Cardiac fibroblast (primary cell): Measurements from ENCODE around the gene ST6GALNAC3.

ENCODE experiments used
- DNase-seq, 2 donors: peaks; one replicate each; pipeline versions ENCODE4 v3.0.0 to v3.0.0-alpha.2; 2010; ENCODE audit warnings: low read depth in 2 of 2
- H3K4me3 ChIP-seq, 2 donors: replicated peaks in 1 of 2; 1 replicate in 1 of 2; 2 replicates in 1 of 2; pipeline ENCODE4 v1.5.1; 2011; ENCODE audit warnings: low read depth in 2 of 2, low read length in 2 of 2, mild to moderate bottlenecking in 2 of 2, moderate library complexity in 1 of 2
- TF ChIP-seq, protein P1 (sequence below): IDR thresholded peaks from one replicate; pipeline ENCODE4 v1.5.1; 2011; ENCODE audit warnings: low read depth, mild to moderate bottlenecking, low read length, inconsistent platforms

The ST6GALNAC3 gene

DNA sequence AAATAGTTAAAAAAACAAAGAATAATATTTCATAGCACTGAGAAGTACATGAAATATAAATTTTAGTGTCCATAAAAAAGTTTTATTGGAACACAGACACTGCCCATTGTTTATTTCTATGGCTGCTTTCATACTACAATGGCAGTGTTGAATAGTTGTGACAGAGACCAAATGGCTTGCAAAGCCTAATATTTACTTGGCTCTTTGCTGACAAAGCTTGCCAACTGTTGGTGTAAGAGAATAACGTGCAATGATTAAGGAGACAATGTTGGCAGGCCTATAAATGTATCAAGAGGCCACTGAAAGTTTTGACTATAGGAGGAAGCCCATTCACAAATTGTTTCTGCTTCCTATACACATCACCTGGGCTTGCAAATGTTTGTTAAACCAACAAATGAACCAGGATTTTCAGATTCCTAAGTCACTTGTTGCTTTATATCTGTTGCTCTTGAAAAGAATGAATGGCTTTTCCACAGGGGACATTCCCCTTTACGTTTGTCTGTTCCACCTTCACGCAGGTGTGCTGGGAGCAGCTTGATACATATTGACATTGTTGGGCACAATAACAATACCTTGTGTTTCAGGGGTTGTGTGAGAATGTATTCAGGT lies 5.5 kb upstream of the ST6GALNAC3 start:
- peak in 1 of 2 donors; percentile 49 for DNase-seq
- TF ChIP-seq, protein P1, sequence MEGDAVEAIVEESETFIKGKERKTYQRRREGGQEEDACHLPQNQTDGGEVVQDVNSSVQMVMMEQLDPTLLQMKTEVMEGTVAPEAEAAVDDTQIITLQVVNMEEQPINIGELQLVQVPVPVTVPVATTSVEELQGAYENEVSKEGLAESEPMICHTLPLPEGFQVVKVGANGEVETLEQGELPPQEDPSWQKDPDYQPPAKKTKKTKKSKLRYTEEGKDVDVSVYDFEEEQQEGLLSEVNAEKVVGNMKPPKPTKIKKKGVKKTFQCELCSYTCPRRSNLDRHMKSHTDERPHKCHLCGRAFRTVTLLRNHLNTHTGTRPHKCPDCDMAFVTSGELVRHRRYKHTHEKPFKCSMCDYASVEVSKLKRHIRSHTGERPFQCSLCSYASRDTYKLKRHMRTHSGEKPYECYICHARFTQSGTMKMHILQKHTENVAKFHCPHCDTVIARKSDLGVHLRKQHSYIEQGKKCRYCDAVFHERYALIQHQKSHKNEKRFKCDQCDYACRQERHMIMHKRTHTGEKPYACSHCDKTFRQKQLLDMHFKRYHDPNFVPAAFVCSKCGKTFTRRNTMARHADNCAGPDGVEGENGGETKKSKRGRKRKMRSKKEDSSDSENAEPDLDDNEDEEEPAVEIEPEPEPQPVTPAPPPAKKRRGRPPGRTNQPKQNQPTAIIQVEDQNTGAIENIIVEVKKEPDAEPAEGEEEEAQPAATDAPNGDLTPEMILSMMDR = no peak
- H3K4me3 ChIP-seq = no peak overlapping the region

DNA sequence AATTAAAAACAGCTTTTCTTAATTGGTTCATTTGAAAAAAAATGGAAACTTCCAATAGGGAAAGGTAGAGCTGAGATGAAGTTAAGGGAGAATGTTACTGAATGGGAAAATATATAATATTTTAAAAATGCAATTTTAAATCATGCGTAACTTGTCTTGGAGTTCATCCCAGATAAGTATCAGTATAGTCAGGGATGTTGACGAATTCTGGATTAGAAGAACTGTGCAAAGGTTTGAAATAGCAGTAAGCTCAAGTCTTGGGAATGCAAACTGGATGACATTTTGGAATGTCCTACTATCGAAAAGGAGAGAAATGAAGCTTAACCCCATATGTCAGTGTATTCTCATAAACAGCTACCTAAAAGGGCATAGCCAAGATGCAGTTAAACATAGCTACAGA lies 4.0 kb upstream of the ST6GALNAC3 start:
- DNase-seq = peak in 1 of 2 donors; percentile 7
- TF ChIP-seq, protein P1 = no peak
- H3K4me3 ChIP-seq = no peak overlapping the region

DNA sequence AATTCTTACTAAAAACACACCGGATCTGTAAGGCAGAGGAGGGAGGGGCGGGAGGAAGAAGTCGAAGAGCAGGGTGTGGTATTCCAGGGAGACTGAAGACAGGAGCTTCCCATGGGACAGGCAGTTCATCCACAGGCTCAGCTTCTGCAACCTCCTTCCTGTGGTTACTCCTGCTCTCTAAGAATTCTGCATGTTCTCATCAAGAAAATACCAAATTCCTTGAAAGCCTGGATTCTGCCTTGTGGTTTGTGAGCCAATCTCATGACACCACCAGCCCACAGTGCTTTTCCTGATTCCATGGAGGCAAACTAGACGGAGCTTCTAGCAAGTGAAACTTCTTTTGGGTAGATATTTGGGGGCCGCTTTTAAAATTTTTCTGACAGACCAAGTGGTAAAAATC lies 1.1 kb upstream of the ST6GALNAC3 start:
- H3K4me3 ChIP-seq = no peak overlapping the region
- TF ChIP-seq, protein P1 = no peak
- peak; percentile 64 to 68 for DNase-seq

DNA sequence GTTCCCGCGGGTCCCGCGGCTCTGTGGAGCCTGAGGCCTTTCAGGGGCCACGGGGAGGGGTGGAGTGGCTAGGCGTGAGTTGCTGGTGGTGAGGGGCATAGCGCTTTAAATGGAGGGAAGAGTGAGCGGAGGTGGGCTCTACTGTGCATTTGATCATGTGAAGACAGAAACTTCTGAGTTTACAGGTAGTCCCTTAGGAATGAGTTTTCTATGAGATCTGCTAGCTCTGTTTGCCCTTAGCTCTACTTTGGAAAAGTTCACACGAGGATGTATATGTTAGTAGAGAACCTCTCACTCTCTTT lies 593 bp downstream of the ST6GALNAC3 start:
- TF ChIP-seq, protein P1 = no peak
- peak overlapping the region; percentile 65 for H3K4me3 ChIP-seq
- DNase-seq = no peak

DNA sequence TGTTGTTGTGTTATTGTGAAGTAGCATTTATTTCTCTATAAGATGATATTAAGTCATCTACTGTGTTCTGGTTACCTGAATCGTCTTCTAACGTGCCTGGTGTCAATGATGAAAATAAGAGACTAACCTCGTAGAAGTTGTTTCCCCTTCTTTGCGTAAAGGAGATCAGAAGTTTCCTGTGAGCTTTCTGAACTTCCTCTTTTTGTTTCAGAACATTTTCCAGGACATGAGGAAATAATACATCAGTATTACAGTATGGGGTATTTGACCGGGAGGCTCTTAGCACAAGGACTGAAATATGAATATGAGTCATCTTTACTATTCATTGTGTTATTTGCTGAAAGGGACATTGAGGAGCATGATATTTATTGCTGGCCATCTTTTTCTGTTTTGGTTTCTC lies 1.3 kb downstream of the ST6GALNAC3 start:
- H3K4me3 ChIP-seq = no peak overlapping the region
- TF ChIP-seq, protein P1 = no peak
- DNase-seq = peak; percentile 29 to 58

DNA sequence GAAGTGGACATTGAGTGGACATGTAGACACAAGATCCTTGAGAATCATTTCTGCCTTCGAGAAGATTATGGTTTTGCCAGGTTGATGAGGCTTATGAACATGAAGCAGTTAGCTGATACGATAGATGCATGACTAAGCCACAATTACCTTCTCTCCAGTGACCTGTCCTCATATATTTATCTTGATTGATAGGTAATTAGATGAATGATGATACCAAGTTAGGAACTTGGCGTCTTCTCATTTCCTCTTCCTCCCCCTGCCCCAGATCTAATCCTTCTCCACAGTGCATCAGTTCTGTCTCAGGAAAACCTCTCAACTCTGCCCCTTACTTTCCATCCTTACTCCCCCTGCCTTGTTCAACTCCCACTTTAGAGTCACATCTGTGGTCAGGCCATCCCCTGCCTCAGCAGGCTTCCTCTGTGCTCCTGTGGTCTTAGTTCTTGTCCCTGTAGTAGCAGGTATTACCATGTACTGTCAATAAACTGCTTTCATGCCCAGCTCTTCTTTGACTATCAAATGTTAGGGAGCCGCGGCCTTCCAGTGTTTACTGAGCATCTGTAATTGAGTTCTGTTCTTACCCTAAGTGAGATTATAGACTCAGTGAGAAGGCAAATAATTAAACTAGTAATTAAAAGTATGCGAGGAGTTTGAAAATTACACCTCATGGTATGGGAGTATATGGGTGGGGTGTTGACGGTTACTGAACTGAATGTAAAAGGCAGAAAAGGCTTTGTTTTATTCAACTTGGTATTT lies 5.1 kb downstream of the ST6GALNAC3 start:
- no peak for DNase-seq
- TF ChIP-seq, protein P1 = no peak
- H3K4me3 ChIP-seq = no peak overlapping the region
